CD4-positive, alpha-beta memory T cell (primary cell): ENCODE results near the gene FGGY. TPM values are rescaled to one million over a fixed set of nuclear protein-coding genes. Genes with fewer than 3 reads are reported as not detected.

Experiments used
- CTCF ChIA-PET: fragments of 350-600 bp; sonication (Branson Sonifier 250); formaldehyde crosslinking; loops from one replicate; lab custom pipeline; 2021; ENCODE audit warnings: inconsistent platforms; ENCODE audit not compliant: partially characterized antibody; lab: Charles Lee
- POLR2A ChIA-PET: fragments of 350-600 bp; sonication (Branson Sonifier 250); formaldehyde crosslinking; loops from one replicate; lab custom pipeline; 2021; ENCODE audit not compliant: partially characterized antibody; lab: Charles Lee
- DNase-seq, 5 donors: peaks; one replicate each; pipeline versions ENCODE4 v3.0.0 to v3.0.0-alpha.2; 2020 to 2022; ENCODE audit warnings: mixed read lengths in 1 of 5
- H3K27ac ChIP-seq: one replicate; pipeline ENCODE4 v1.7.0; 2013; ENCODE audit warnings: low read depth, low read length
- H3K27me3 ChIP-seq: 2 replicates; pipeline ENCODE4 v1.7.0; 2013; ENCODE audit warnings: mild to moderate bottlenecking, low read length, moderate library complexity; ENCODE audit not compliant: insufficient read depth
- H3K36me3 ChIP-seq: 2 replicates; pipeline ENCODE4 v1.7.0; 2013; ENCODE audit warnings: mild to moderate bottlenecking, low read length, moderate library complexity; ENCODE audit not compliant: insufficient read depth
- H3K4me1 ChIP-seq: 2 replicates; pipeline ENCODE4 v1.7.0; 2013; ENCODE audit warnings: mild to moderate bottlenecking, low read length, moderate library complexity; ENCODE audit not compliant: insufficient read depth
- H3K4me3 ChIP-seq, 2 donors: one replicate each; pipeline ENCODE4 v1.7.0; 2013; ENCODE audit warnings: low read length in 2 of 2, mild to moderate bottlenecking in 1 of 2
- H3K9me3 ChIP-seq, 2 donors: one replicate each; pipeline ENCODE4 v1.7.0; 2013; ENCODE audit warnings: low read length in 2 of 2, control low read depth in 1 of 2; ENCODE audit not compliant: control insufficient read depth in 1 of 2
- H3K27ac Mint-ChIP-seq, 7 donors: one replicate each; pipeline ENCODE4 v1.8.0; 2020 to 2021; ENCODE audit warnings: mixed read lengths in 7 of 7, mild to moderate bottlenecking in 6 of 7, inconsistent platforms in 3 of 7, moderate library complexity in 3 of 7
- H3K27me3 Mint-ChIP-seq, 2 donors: one replicate each; pipeline ENCODE4 v1.8.0; 2020 to 2021; ENCODE audit warnings: mixed read lengths in 2 of 2
- H3K36me3 Mint-ChIP-seq, 2 donors: one replicate each; pipeline ENCODE4 v1.8.0; 2020 to 2021; ENCODE audit warnings: mixed read lengths in 2 of 2, inconsistent platforms in 1 of 2, mild to moderate bottlenecking in 1 of 2
- H3K4me1 Mint-ChIP-seq, 4 donors: one replicate each; pipeline ENCODE4 v1.8.0; 2020 to 2021; ENCODE audit warnings: mixed read lengths in 4 of 4, mild to moderate bottlenecking in 1 of 4
- H3K4me3 Mint-ChIP-seq, 8 donors: one replicate each; pipeline ENCODE4 v1.8.0; 2020 to 2021; ENCODE audit warnings: mixed read lengths in 8 of 8, mild to moderate bottlenecking in 7 of 8, moderate library complexity in 6 of 8, inconsistent platforms in 3 of 8
- H3K9me3 Mint-ChIP-seq, 8 donors: one replicate each; pipeline ENCODE4 v1.8.0; 2020 to 2021; ENCODE audit warnings: mixed read lengths in 8 of 8, mild to moderate bottlenecking in 5 of 8, inconsistent platforms in 3 of 8, moderate library complexity in 1 of 8
- intact Hi-C: fragments of 100-400 bp; cut with micrococcal nuclease; formaldehyde crosslinking; loops from one replicate; pipeline ENCODE4 v1.15.1; 2023
- polyA plus RNA-seq, 2 donors: library from polyadenylated mRNA; unstranded; fragments of 300-500 nt; fragmentation: Illumina TruSeq; gene quantifications; one replicate each; pipeline ENCODE4 v1.2.3, GENCODE V29; 2021
- total RNA-seq, 2 experiments: library from RNA; stranded (reverse); gene quantifications; one replicate each; pipeline ENCODE4 v1.2.3, GENCODE V29; 2021

The FGGY gene
- total and polyA plus RNA-seq, 4 experiments from 2014 or later: 1.8 to 8.8 (median 3.6) TPM

- no peaks in the 10 kb centered on the region for H3K9me3 ChIP-seq
- ChIA-PET CTCF (no interaction called here), POLR2A (no interaction called here)
- Mint-ChIP-seq H3K9me3 (no peaks in the 10 kb centered on the region), H3K27me3 (no peaks in the 10 kb centered on the region), H3K4me3 (no peak overlapping the region), H3K36me3 (no peaks in the 10 kb centered on the region), H3K4me1 (peaks cover 0 to 2% (median 0%) of the 10 kb centered on the region in 4 donors), H3K27ac (no peak overlapping the region)
- no peak for DNase-seq
- H3K36me3 ChIP-seq: no peaks in the 10 kb centered on the region
- no peaks in the 10 kb centered on the region for H3K4me1 ChIP-seq
- H3K4me3 ChIP-seq: no peak overlapping the region
- H3K27me3 ChIP-seq: no peaks in the 10 kb centered on the region
- H3K27ac ChIP-seq: no peak overlapping the region
- intact Hi-C loops: no loop called here
Measured at GRCh38 chr1:59396387-59396786, 99.5 kb downstream of the FGGY start.

- Mint-ChIP-seq H3K9me3 (no peaks in the 10 kb centered on the region), H3K27ac (no peak overlapping the region), H3K27me3 (no peaks in the 10 kb centered on the region), H3K36me3 (no peaks in the 10 kb centered on the region), H3K4me1 (peaks cover 0 to 2% (median 0%) of the 10 kb centered on the region in 4 donors), H3K4me3 (no peak overlapping the region)
- intact Hi-C loops: no loop called here
- no peak overlapping the region for H3K4me3 ChIP-seq
- CTCF ChIA-PET: no interaction called here
- H3K9me3 ChIP-seq: no peaks in the 10 kb centered on the region
- no peaks in the 10 kb centered on the region for H3K4me1 ChIP-seq
- DNase-seq: no peak
- H3K36me3 ChIP-seq: no peaks in the 10 kb centered on the region
- POLR2A ChIA-PET: no interaction called here
- H3K27ac ChIP-seq: no peak overlapping the region
- no peaks in the 10 kb centered on the region for H3K27me3 ChIP-seq
Measured at GRCh38 chr1:59397139-59397858, 100.4 kb downstream of the FGGY start.

- Histone ChIP-seq H3K9me3 (no peaks in the 10 kb centered on the region), H3K4me3 (no peak overlapping the region), H3K4me1 (no peaks in the 10 kb centered on the region), H3K27ac (no peak overlapping the region), H3K36me3 (no peaks in the 10 kb centered on the region), H3K27me3 (no peaks in the 10 kb centered on the region)
- H3K36me3 Mint-ChIP-seq: no peaks in the 10 kb centered on the region
- POLR2A ChIA-PET: no interaction called here
- CTCF ChIA-PET: no interaction called here
- no peak overlapping the region for H3K4me3 Mint-ChIP-seq
- H3K27me3 Mint-ChIP-seq: no peaks in the 10 kb centered on the region
- H3K9me3 Mint-ChIP-seq: no peaks in the 10 kb centered on the region
- DNase-seq: no peak
- intact Hi-C loops: no loop called here
- H3K27ac Mint-ChIP-seq: no peak overlapping the region
- peaks cover 0 to 2% (median 0%) of the 10 kb centered on the region in 4 donors for H3K4me1 Mint-ChIP-seq
Measured at GRCh38 chr1:59399642-59400041, 102.7 kb downstream of the FGGY start.

GRCh38 chr1:59401581-59401980, 104.7 kb downstream of the FGGY start:
- Histone ChIP-seq H3K27ac (no peak overlapping the region), H3K27me3 (no peaks in the 10 kb centered on the region), H3K36me3 (no peaks in the 10 kb centered on the region), H3K9me3 (no peaks in the 10 kb centered on the region), H3K4me1 (no peaks in the 10 kb centered on the region), H3K4me3 (no peak overlapping the region)
- Mint-ChIP-seq H3K9me3 (no peaks in the 10 kb centered on the region), H3K27me3 (no peaks in the 10 kb centered on the region), H3K27ac (no peak overlapping the region), H3K4me3 (no peak overlapping the region), H3K36me3 (no peaks in the 10 kb centered on the region), H3K4me1 (no peaks in the 10 kb centered on the region)
- ChIA-PET POLR2A (no interaction called here), CTCF (no interaction called here)
- no peak for DNase-seq
- intact Hi-C loops: no loop called here

GRCh38 chr1:59404796-59405195, 107.9 kb downstream of the FGGY start:
- CTCF ChIA-PET: no interaction called here
- intact Hi-C loops: no loop called here
- H3K27ac ChIP-seq: no peak overlapping the region
- POLR2A ChIA-PET: no interaction called here
- no peaks in the 10 kb centered on the region for H3K4me1 ChIP-seq
- H3K27me3 ChIP-seq: no peaks in the 10 kb centered on the region
- Mint-ChIP-seq H3K4me1 (no peaks in the 10 kb centered on the region), H3K36me3 (no peaks in the 10 kb centered on the region), H3K9me3 (no peaks in the 10 kb centered on the region), H3K27me3 (no peaks in the 10 kb centered on the region), H3K27ac (no peak overlapping the region), H3K4me3 (no peak overlapping the region)
- DNase-seq: no peak
- no peaks in the 10 kb centered on the region for H3K9me3 ChIP-seq
- no peaks in the 10 kb centered on the region for H3K36me3 ChIP-seq
- no peak overlapping the region for H3K4me3 ChIP-seq

- ChIA-PET CTCF (interaction anchor here (0.7 kb wide), 1 partner anchor 34 kb away, joined by 3 read pairs; no protein-coding TSS in a partner anchor), POLR2A (no interaction called here)
- Histone ChIP-seq H3K27ac (no peak overlapping the region), H3K9me3 (no peaks in the 10 kb centered on the region), H3K27me3 (no peaks in the 10 kb centered on the region), H3K36me3 (no peaks in the 10 kb centered on the region), H3K4me3 (no peak overlapping the region), H3K4me1 (no peaks in the 10 kb centered on the region)
- no peaks in the 10 kb centered on the region for H3K4me1 Mint-ChIP-seq
- intact Hi-C loops: no loop called here
- H3K4me3 Mint-ChIP-seq: no peak overlapping the region
- H3K27ac Mint-ChIP-seq: no peak overlapping the region
- no peaks in the 10 kb centered on the region for H3K9me3 Mint-ChIP-seq
- H3K36me3 Mint-ChIP-seq: no peaks in the 10 kb centered on the region
- no peaks in the 10 kb centered on the region for H3K27me3 Mint-ChIP-seq
- no peak for DNase-seq
Measured at GRCh38 chr1:59406437-59407164, 109.7 kb downstream of the FGGY start.

- no peak overlapping the region for H3K4me3 Mint-ChIP-seq
- no peaks in the 10 kb centered on the region for H3K36me3 ChIP-seq
- CTCF ChIA-PET: no interaction called here
Measured at GRCh38 chr1:59408608-59409240, 111.8 kb downstream of the FGGY start.

More at GRCh38 chr1:59408608-59409240, 111.8 kb downstream of the FGGY start:
- intact Hi-C loops: no loop called here
- DNase-seq: no peak
- H3K27ac ChIP-seq: no peak overlapping the region
- H3K4me1 ChIP-seq: no peaks in the 10 kb centered on the region
- H3K27ac Mint-ChIP-seq: no peak overlapping the region
- no peaks in the 10 kb centered on the region for H3K9me3 ChIP-seq
- no peaks in the 10 kb centered on the region for H3K4me1 Mint-ChIP-seq
- H3K9me3 Mint-ChIP-seq: no peaks in the 10 kb centered on the region
- H3K27me3 Mint-ChIP-seq: no peaks in the 10 kb centered on the region
- no peaks in the 10 kb centered on the region for H3K27me3 ChIP-seq
- H3K4me3 ChIP-seq: no peak overlapping the region
- POLR2A ChIA-PET: no interaction called here
- H3K36me3 Mint-ChIP-seq: no peaks in the 10 kb centered on the region
